ENCODE measurements around the gene HMCN1.
"Not testable (repeated sequence)": the region's sequence is repeated elsewhere in the genome, so short reads cannot be mapped to it uniquely, and the experiment has no call there.

HMCN1 gene

GRCh38 chr1:185774394-185774793 lies 40.2 kb downstream of the HMCN1 start:
- no peak overlapping the region for H3K27ac Mint-ChIP-seq

GRCh38 chr1:185775501-185775900 lies 41.3 kb downstream of the HMCN1 start:
- no peaks in the 10 kb centered on the region for H3K4me1 Mint-ChIP-seq
- H3K27ac Mint-ChIP-seq = no peak overlapping the region
- no peak for DNase-seq
- no peak for ATAC-seq
- no peak overlapping the region for H3K4me3 Mint-ChIP-seq
- no peaks in the 10 kb centered on the region for H3K9me3 Mint-ChIP-seq
- H3K27me3 Mint-ChIP-seq = no peaks in the 10 kb centered on the region
- no peaks in the 10 kb centered on the region for H3K36me3 Mint-ChIP-seq (ENCODE audit: low read depth)

More at GRCh38 chr1:185774394-185774793, 40.2 kb downstream of the HMCN1 start:
- H3K4me3 Mint-ChIP-seq = no peak overlapping the region
- ATAC-seq (no peak), DNase-seq (no peak)
- H3K27me3 Mint-ChIP-seq = peaks cover 3% of the 10 kb centered on the region
- H3K36me3 Mint-ChIP-seq (ENCODE audit: low read depth) = no peaks in the 10 kb centered on the region
- H3K4me1 Mint-ChIP-seq = no peaks in the 10 kb centered on the region
- no peaks in the 10 kb centered on the region for H3K9me3 Mint-ChIP-seq

GRCh38 chr1:185776522-185776921 lies 42.3 kb downstream of the HMCN1 start:
- no peaks in the 10 kb centered on the region for H3K36me3 Mint-ChIP-seq (ENCODE audit: low read depth)
- H3K27ac Mint-ChIP-seq = no peak overlapping the region
- H3K27me3 Mint-ChIP-seq = peaks cover 5% of the 10 kb centered on the region
- peaks cover 5% of the 10 kb centered on the region for H3K9me3 Mint-ChIP-seq
- no peak overlapping the region for H3K4me3 Mint-ChIP-seq
- DNase-seq (no peak), ATAC-seq (no peak)
- H3K4me1 Mint-ChIP-seq = no peaks in the 10 kb centered on the region

- ATAC-seq = not testable (repeated sequence)
Observed at GRCh38 chr1:185783860-185784259, 49.7 kb downstream of the HMCN1 start.

GRCh38 chr1:185785586-185785985 lies 51.4 kb downstream of the HMCN1 start:
- no peak for ATAC-seq
- H3K27me3 Mint-ChIP-seq = peaks cover 16% of the 10 kb centered on the region
- H3K4me3 Mint-ChIP-seq = no peak overlapping the region
- peaks cover 13% of the 10 kb centered on the region for H3K9me3 Mint-ChIP-seq
- no peak for DNase-seq
- H3K36me3 Mint-ChIP-seq (ENCODE audit: low read depth) = no peaks in the 10 kb centered on the region
- no peaks in the 10 kb centered on the region for H3K4me1 Mint-ChIP-seq
- H3K27ac Mint-ChIP-seq = no peak overlapping the region

More at GRCh38 chr1:185783860-185784259, 49.7 kb downstream of the HMCN1 start:
- not testable (repeated sequence) for H3K4me3 Mint-ChIP-seq; H3K27ac Mint-ChIP-seq; DNase-seq; H3K36me3 Mint-ChIP-seq (ENCODE audit: low read depth); H3K4me1 Mint-ChIP-seq
- H3K9me3 Mint-ChIP-seq = peaks cover 13% of the 10 kb centered on the region
- peaks cover 16% of the 10 kb centered on the region for H3K27me3 Mint-ChIP-seq

GRCh38 chr1:185786524-185786923 lies 52.3 kb downstream of the HMCN1 start:
- no peaks in the 10 kb centered on the region for H3K36me3 Mint-ChIP-seq (ENCODE audit: low read depth)
- no peaks in the 10 kb centered on the region for H3K4me1 Mint-ChIP-seq
- DNase-seq (no peak), ATAC-seq (no peak)
- peaks cover 11% of the 10 kb centered on the region for H3K27me3 Mint-ChIP-seq
- peaks cover 8% of the 10 kb centered on the region for H3K9me3 Mint-ChIP-seq
- H3K27ac Mint-ChIP-seq = no peak overlapping the region
- no peak overlapping the region for H3K4me3 Mint-ChIP-seq

- Mint-ChIP-seq H3K36me3 (ENCODE audit: low read depth) (no peaks in the 10 kb centered on the region), H3K9me3 (peaks cover 5% of the 10 kb centered on the region), H3K4me3 (no peak overlapping the region), H3K27me3 (peaks cover 9% of the 10 kb centered on the region), H3K27ac (no peak overlapping the region), H3K4me1 (no peaks in the 10 kb centered on the region)
- DNase-seq (no peak), ATAC-seq (no peak)
Observed at GRCh38 chr1:185787238-185787637, 53.0 kb downstream of the HMCN1 start.

GRCh38 chr1:185788386-185788785 lies 54.2 kb downstream of the HMCN1 start:
- DNase-seq (no peak), ATAC-seq (no peak)
- Mint-ChIP-seq H3K4me1 (no peaks in the 10 kb centered on the region), H3K27ac (no peak overlapping the region), H3K36me3 (ENCODE audit: low read depth) (no peaks in the 10 kb centered on the region), H3K4me3 (no peak overlapping the region), H3K27me3 (peaks cover 9% of the 10 kb centered on the region), H3K9me3 (no peaks in the 10 kb centered on the region)

GRCh38 chr1:185789501-185790193 lies 55.5 kb downstream of the HMCN1 start:
- Mint-ChIP-seq H3K9me3 (no peaks in the 10 kb centered on the region), H3K27me3 (peaks cover 9% of the 10 kb centered on the region), H3K36me3 (ENCODE audit: low read depth) (no peaks in the 10 kb centered on the region), H3K4me3 (no peak overlapping the region), H3K4me1 (no peaks in the 10 kb centered on the region), H3K27ac (no peak overlapping the region)
- ATAC-seq (no peak), DNase-seq (no peak)

- no peak for DNase-seq
- peaks cover 6% of the 10 kb centered on the region for H3K27me3 Mint-ChIP-seq
- H3K4me1 Mint-ChIP-seq = no peaks in the 10 kb centered on the region
- H3K36me3 Mint-ChIP-seq (ENCODE audit: low read depth) = no peaks in the 10 kb centered on the region
- H3K4me3 Mint-ChIP-seq = no peak overlapping the region
- no peak overlapping the region for H3K27ac Mint-ChIP-seq
- no peak for ATAC-seq
- H3K9me3 Mint-ChIP-seq = no peaks in the 10 kb centered on the region
Observed at GRCh38 chr1:185790194-185790735, 56.1 kb downstream of the HMCN1 start.

- no peaks in the 10 kb centered on the region for H3K9me3 Mint-ChIP-seq
- no peak overlapping the region for H3K27ac Mint-ChIP-seq
- no peak for ATAC-seq
- H3K27me3 Mint-ChIP-seq = peaks cover 3% of the 10 kb centered on the region
- no peaks in the 10 kb centered on the region for H3K36me3 Mint-ChIP-seq (ENCODE audit: low read depth)
- DNase-seq = no peak
- no peak overlapping the region for H3K4me3 Mint-ChIP-seq
- H3K4me1 Mint-ChIP-seq = no peaks in the 10 kb centered on the region
Observed at GRCh38 chr1:185792040-185792439, 57.8 kb downstream of the HMCN1 start.

- H3K4me3 Mint-ChIP-seq = not testable (repeated sequence)
Observed at GRCh38 chr1:185794495-185794894, 60.3 kb downstream of the HMCN1 start.

GRCh38 chr1:185795181-185795580 lies 61.0 kb downstream of the HMCN1 start:
- H3K27ac Mint-ChIP-seq = no peak overlapping the region
- no peak overlapping the region for H3K4me3 Mint-ChIP-seq
- no peaks in the 10 kb centered on the region for H3K27me3 Mint-ChIP-seq
- H3K4me1 Mint-ChIP-seq = no peaks in the 10 kb centered on the region
- no peak for ATAC-seq
- peaks cover 7% of the 10 kb centered on the region for H3K9me3 Mint-ChIP-seq
- DNase-seq = no peak
- no peaks in the 10 kb centered on the region for H3K36me3 Mint-ChIP-seq (ENCODE audit: low read depth)

More at GRCh38 chr1:185794495-185794894, 60.3 kb downstream of the HMCN1 start:
- not testable (repeated sequence) for H3K36me3 Mint-ChIP-seq (ENCODE audit: low read depth); H3K9me3 Mint-ChIP-seq; H3K4me1 Mint-ChIP-seq; H3K27ac Mint-ChIP-seq; DNase-seq; H3K27me3 Mint-ChIP-seq; ATAC-seq

- DNase-seq = no peak
- Mint-ChIP-seq H3K9me3 (peaks cover 7% of the 10 kb centered on the region), H3K27me3 (no peaks in the 10 kb centered on the region), H3K4me1 (no peaks in the 10 kb centered on the region), H3K4me3 (no peak overlapping the region), H3K36me3 (ENCODE audit: low read depth) (no peaks in the 10 kb centered on the region), H3K27ac (no peak overlapping the region)
- ATAC-seq = no peak
Observed at GRCh38 chr1:185798505-185798904, 64.3 kb downstream of the HMCN1 start.

- Mint-ChIP-seq H3K27ac (no peak overlapping the region), H3K9me3 (peaks cover 3% of the 10 kb centered on the region), H3K4me1 (no peaks in the 10 kb centered on the region), H3K4me3 (no peak overlapping the region), H3K36me3 (ENCODE audit: low read depth) (no peaks in the 10 kb centered on the region), H3K27me3 (peaks cover 4% of the 10 kb centered on the region)
- ATAC-seq (no peak), DNase-seq (no peak)
Observed at GRCh38 chr1:185803241-185803640, 69.0 kb downstream of the HMCN1 start.
